ENCODE measurements around the gene TGM3. TPM values are rescaled to one million over a fixed set of nuclear protein-coding genes. Genes with fewer than 3 reads are reported as not detected.

TGM3 gene
- total RNA-seq, 1 donor from 2014 or later = not detected

DNA sequence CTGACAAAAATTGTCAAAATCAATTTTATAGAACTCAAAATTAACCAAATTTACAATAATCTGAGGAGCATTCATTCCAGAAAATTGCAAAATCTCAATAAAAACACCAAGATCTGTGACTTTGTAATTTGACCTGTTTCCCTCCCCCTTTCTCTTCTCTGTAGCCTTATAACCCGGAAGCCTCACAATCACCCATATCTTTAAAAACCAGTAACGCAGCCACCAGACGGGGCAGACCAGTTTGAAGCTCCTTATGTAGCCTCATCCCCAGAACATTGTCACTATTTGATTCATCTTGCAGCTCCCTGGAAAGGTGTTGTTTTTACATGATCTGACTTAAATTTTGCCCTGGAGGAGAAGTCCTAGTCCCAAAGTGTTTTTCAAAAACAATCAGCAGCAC, 57.4 kb downstream of the TGM3 start:
- Mint-ChIP-seq H3K4me1 (ENCODE audit: unreplicated experiment) (no peaks in the 10 kb centered on the region), H3K36me3 (ENCODE audit: low read depth, unreplicated experiment) (peaks cover under 1% of the 10 kb centered on the region), H3K4me3 (ENCODE audit: unreplicated experiment) (no peak overlapping the region), H3K9me3 (ENCODE audit: unreplicated experiment) (no peaks in the 10 kb centered on the region), H3K27ac (ENCODE audit: unreplicated experiment) (no peak overlapping the region), H3K27me3 (ENCODE audit: unreplicated experiment) (peaks cover 3% of the 10 kb centered on the region)
- TF ChIP-seq, protein P1, sequence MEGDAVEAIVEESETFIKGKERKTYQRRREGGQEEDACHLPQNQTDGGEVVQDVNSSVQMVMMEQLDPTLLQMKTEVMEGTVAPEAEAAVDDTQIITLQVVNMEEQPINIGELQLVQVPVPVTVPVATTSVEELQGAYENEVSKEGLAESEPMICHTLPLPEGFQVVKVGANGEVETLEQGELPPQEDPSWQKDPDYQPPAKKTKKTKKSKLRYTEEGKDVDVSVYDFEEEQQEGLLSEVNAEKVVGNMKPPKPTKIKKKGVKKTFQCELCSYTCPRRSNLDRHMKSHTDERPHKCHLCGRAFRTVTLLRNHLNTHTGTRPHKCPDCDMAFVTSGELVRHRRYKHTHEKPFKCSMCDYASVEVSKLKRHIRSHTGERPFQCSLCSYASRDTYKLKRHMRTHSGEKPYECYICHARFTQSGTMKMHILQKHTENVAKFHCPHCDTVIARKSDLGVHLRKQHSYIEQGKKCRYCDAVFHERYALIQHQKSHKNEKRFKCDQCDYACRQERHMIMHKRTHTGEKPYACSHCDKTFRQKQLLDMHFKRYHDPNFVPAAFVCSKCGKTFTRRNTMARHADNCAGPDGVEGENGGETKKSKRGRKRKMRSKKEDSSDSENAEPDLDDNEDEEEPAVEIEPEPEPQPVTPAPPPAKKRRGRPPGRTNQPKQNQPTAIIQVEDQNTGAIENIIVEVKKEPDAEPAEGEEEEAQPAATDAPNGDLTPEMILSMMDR (IDR thresholded peaks at IDR 0.05; ENCODE audit: unreplicated experiment) = no peak
- DNase-seq (ENCODE audit: low spot score) = no peak

- no peak for DNase-seq (ENCODE audit: low spot score)
- H3K4me1 Mint-ChIP-seq (ENCODE audit: unreplicated experiment) = no peaks in the 10 kb centered on the region
- no peaks in the 10 kb centered on the region for H3K27me3 Mint-ChIP-seq (ENCODE audit: unreplicated experiment)
- H3K27ac Mint-ChIP-seq (ENCODE audit: unreplicated experiment) = no peak overlapping the region
- no peaks in the 10 kb centered on the region for H3K9me3 Mint-ChIP-seq (ENCODE audit: unreplicated experiment)
- no peak overlapping the region for H3K4me3 Mint-ChIP-seq (ENCODE audit: unreplicated experiment)
- TF ChIP-seq, protein P1 (IDR thresholded peaks at IDR 0.05; ENCODE audit: unreplicated experiment) = no peak
- H3K36me3 Mint-ChIP-seq (ENCODE audit: low read depth, unreplicated experiment) = no peaks in the 10 kb centered on the region
These were observed 61.3 kb downstream of the TGM3 start for GRCh38 chr20:2357114-2357513.

GRCh38 chr20:2358006-2358405, 62.2 kb downstream of the TGM3 start:
- TF ChIP-seq, protein P1 (IDR thresholded peaks at IDR 0.05; ENCODE audit: unreplicated experiment) = no peak
- Mint-ChIP-seq H3K27me3 (ENCODE audit: unreplicated experiment) (no peaks in the 10 kb centered on the region), H3K36me3 (ENCODE audit: low read depth, unreplicated experiment) (no peaks in the 10 kb centered on the region), H3K4me1 (ENCODE audit: unreplicated experiment) (no peaks in the 10 kb centered on the region), H3K4me3 (ENCODE audit: unreplicated experiment) (no peak overlapping the region), H3K27ac (ENCODE audit: unreplicated experiment) (no peak overlapping the region), H3K9me3 (ENCODE audit: unreplicated experiment) (no peaks in the 10 kb centered on the region)
- no peak for DNase-seq (ENCODE audit: low spot score)

DNA sequence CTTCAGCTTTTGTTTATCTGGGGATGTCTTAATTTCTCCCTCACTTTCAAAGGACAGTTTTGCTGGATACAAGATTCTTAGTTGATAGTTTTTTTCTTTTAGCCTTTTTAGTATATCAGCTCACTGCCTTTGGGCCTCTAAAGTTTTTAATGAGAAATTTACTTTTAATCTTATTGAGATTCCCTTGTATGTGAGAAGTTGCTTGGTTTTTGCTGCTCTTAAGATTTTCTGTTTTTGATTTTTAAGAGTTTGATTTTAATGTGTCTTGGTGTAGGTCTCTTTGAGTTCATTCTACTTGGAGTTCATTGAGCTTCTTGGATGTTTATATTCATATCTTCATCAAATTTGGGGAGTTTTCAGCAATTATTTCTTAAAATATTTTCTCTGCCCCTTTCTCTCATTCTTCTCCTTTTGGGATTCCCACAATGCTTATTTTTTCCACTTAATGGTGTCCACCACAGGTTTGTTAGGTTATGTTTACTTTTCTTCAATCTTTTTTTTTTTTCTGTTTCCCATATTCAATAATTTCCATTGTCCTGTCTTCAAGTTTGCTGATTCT, 65.3 kb downstream of the TGM3 start:
- DNase-seq (ENCODE audit: low spot score) = no peak
- Mint-ChIP-seq H3K9me3 (ENCODE audit: unreplicated experiment) (no peaks in the 10 kb centered on the region), H3K4me3 (ENCODE audit: unreplicated experiment) (no peak overlapping the region)

GRCh38 chr20:2363187-2363586, 67.4 kb downstream of the TGM3 start:
- Mint-ChIP-seq H3K27ac (ENCODE audit: unreplicated experiment) (no peak overlapping the region), H3K4me3 (ENCODE audit: unreplicated experiment) (no peak overlapping the region), H3K27me3 (ENCODE audit: unreplicated experiment) (no peaks in the 10 kb centered on the region), H3K9me3 (ENCODE audit: unreplicated experiment) (no peaks in the 10 kb centered on the region), H3K4me1 (ENCODE audit: unreplicated experiment) (no peaks in the 10 kb centered on the region), H3K36me3 (ENCODE audit: low read depth, unreplicated experiment) (no peaks in the 10 kb centered on the region)
- TF ChIP-seq, protein P1 (IDR thresholded peaks at IDR 0.05; ENCODE audit: unreplicated experiment) = no peak
- DNase-seq (ENCODE audit: low spot score) = no peak

More for the DNA sequence above, 65.3 kb downstream of the TGM3 start:
- no peaks in the 10 kb centered on the region for H3K36me3 Mint-ChIP-seq (ENCODE audit: low read depth, unreplicated experiment)
- H3K4me1 Mint-ChIP-seq (ENCODE audit: unreplicated experiment) = no peaks in the 10 kb centered on the region
- H3K27me3 Mint-ChIP-seq (ENCODE audit: unreplicated experiment) = no peaks in the 10 kb centered on the region
- no peak overlapping the region for H3K27ac Mint-ChIP-seq (ENCODE audit: unreplicated experiment)
- TF ChIP-seq, protein P1 (IDR thresholded peaks at IDR 0.05; ENCODE audit: unreplicated experiment) = no peak
